Endothelial cell of umbilical vein (primary cell): ENCODE data around the gene MTERF1. TPM values are rescaled to one million over a fixed set of nuclear protein-coding genes. Genes with fewer than 3 reads are reported as not detected.

Experiments used
- BruUV-seq: library from RNA; stranded (reverse); fragments of 400-500 nt; replicated peaks from 2 replicates; lab custom pipeline; 2021; lab: Mats Ljungman, UMichigan
- CTCF ChIA-PET: fragments of 300-600, 350-600 bp; sonication (Branson Sonifier 250); formaldehyde crosslinking; loops from one replicate; lab custom pipeline; 2021; ENCODE audit warnings: antibody characterized with exemption, inconsistent platforms; lab: Charles Lee
- POLR2A ChIA-PET: fragments of 300-600, 350-600 bp; sonication (Branson Sonifier 250); formaldehyde crosslinking; loops from one replicate; lab custom pipeline; 2021; ENCODE audit warnings: antibody characterized with exemption, inconsistent platforms; lab: Charles Lee
- DNase-seq: peaks from one replicate; pipeline ENCODE4 v3.0.0-alpha.2; 2011; ENCODE audit warnings: low read depth, low spot score
- FAIRE-seq: peaks from 2 replicates; lab custom pipeline; 2011; peaks lifted over from hg19 to GRCh38; lab: Jason Lieb, UNC
- H2AFZ ChIP-seq: 2 replicates; pipeline ENCODE4 v1.6.0; 2012; ENCODE audit warnings: low read depth, low read length, control low read depth, inconsistent platforms
- H3K27ac ChIP-seq: 2 replicates; pipeline ENCODE4 v1.5.1; 2011; ENCODE audit warnings: low read depth, mild to moderate bottlenecking, control low read depth, low read length, moderate library complexity; ENCODE audit not compliant: insufficient read depth
- H3K27me3 ChIP-seq, 2 experiments: 2 replicates each; pipeline versions ENCODE4 v1.6.0 to v1.6.1; 2011; ENCODE audit warnings: low read length in 2 of 2, mixed read lengths in 1 of 2; ENCODE audit not compliant: control insufficient read depth in 2 of 2, insufficient read depth in 2 of 2
- H3K36me3 ChIP-seq, 2 experiments: 2 replicates in 1 of 2; 3 replicates in 1 of 2; pipeline ENCODE4 v1.5.1; 2011; ENCODE audit warnings: low read length in 2 of 2, mild to moderate bottlenecking in 1 of 2, moderate library complexity in 1 of 2; ENCODE audit not compliant: control insufficient read depth in 2 of 2, insufficient read depth in 2 of 2; ENCODE audit errors: extremely low read depth in 1 of 2
- H3K4me1 ChIP-seq: 3 replicates; pipeline ENCODE4 v1.5.1; 2011; ENCODE audit warnings: mild to moderate bottlenecking, low read length; ENCODE audit not compliant: control insufficient read depth, insufficient read depth; ENCODE audit errors: extremely low read depth
- H3K4me2 ChIP-seq: 2 replicates; pipeline ENCODE4 v1.6.1; 2011; ENCODE audit warnings: low read length, control low read depth, mixed read lengths; ENCODE audit not compliant: insufficient read depth
- H3K4me3 ChIP-seq, 3 experiments: fragments of 200-600 bp in 1 of 3; sonication (generic), shearing (Covaris generic) in 1 of 3; replicated peaks in 1 of 3; 2 replicates each; pipeline ENCODE4 v1.5.1; 2011 to 2016; ENCODE audit warnings: control low read depth in 3 of 3, low read length in 3 of 3, mild to moderate bottlenecking in 2 of 3, inconsistent platforms in 1 of 3, low read depth in 1 of 3, moderate library complexity in 1 of 3; ENCODE audit not compliant: insufficient read depth in 1 of 3
- H3K79me2 ChIP-seq: 2 replicates; pipeline ENCODE4 v1.6.0; 2012; ENCODE audit warnings: low read length, inconsistent platforms; ENCODE audit not compliant: control insufficient read depth, insufficient read depth
- H3K9ac ChIP-seq: replicated peaks from 2 replicates; pipeline ENCODE3; 2011; ENCODE audit warnings: low read length, control low read depth; ENCODE audit not compliant: insufficient read depth; ENCODE audit errors: extremely low read depth
- H3K9me1 ChIP-seq: replicated peaks from 3 replicates; pipeline ENCODE4 v1.6.0; 2011; ENCODE audit warnings: mild to moderate bottlenecking, low read length; ENCODE audit not compliant: control insufficient read depth, insufficient read depth; ENCODE audit errors: extremely low read depth
- H3K9me3 ChIP-seq: replicated peaks from 2 replicates; pipeline ENCODE4 v1.5.1; 2012; ENCODE audit warnings: low read length, inconsistent platforms; ENCODE audit not compliant: control insufficient read depth, insufficient read depth
- H4K20me1 ChIP-seq: replicated peaks from 2 replicates; pipeline ENCODE3; 2011; ENCODE audit warnings: mild to moderate bottlenecking, low read length; ENCODE audit not compliant: control insufficient read depth, insufficient read depth; ENCODE audit errors: extremely low read depth
- EZH2 ChIP-seq: IDR thresholded peaks from 2 replicates; pipeline ENCODE4 v1.6.1; 2012; ENCODE audit warnings: borderline replicate concordance, low read depth, mild to moderate bottlenecking, moderate library complexity, low read length, inconsistent platforms; ENCODE audit not compliant: severe bottlenecking
- GATA2 ChIP-seq: IDR thresholded peaks from 2 replicates; pipeline ENCODE4 v1.7.0; 2011; ENCODE audit warnings: low read depth, mild to moderate bottlenecking, moderate library complexity, mixed read lengths, low read length; ENCODE audit not compliant: insufficient read length, insufficient read depth
- MYC ChIP-seq: IDR thresholded peaks from one replicate; pipeline ENCODE4 v1.6.1; 2011; ENCODE audit warnings: mild to moderate bottlenecking, low read depth, low read length
- POLR2A ChIP-seq: IDR thresholded peaks from 2 replicates; pipeline ENCODE4 v1.6.1; 2012; ENCODE audit warnings: low read depth, mild to moderate bottlenecking, control low read depth, low read length
- POLR2AphosphoS5 ChIP-seq: IDR thresholded peaks from 2 replicates; pipeline ENCODE4 v1.6.1; 2012; ENCODE audit warnings: low read depth, mild to moderate bottlenecking, control low read depth, low read length, moderate library complexity; ENCODE audit not compliant: insufficient read depth
- dilution Hi-C: fragments of 300-500 bp; cut with MboI; formaldehyde crosslinking; loops from one replicate; pipeline ENCODE4 v1.15.0; 2019; ENCODE audit warnings: low sequenced_read_pairs; ENCODE audit not compliant: extremely low pct_ligation_motif_present
- intact Hi-C: fragments of 100-400 bp; cut with micrococcal nuclease; formaldehyde crosslinking; loops from one replicate; pipeline ENCODE4 v1.10.0; 2022
- polyA plus RNA-seq, 4 experiments: library from polyadenylated mRNA; depleted of rRNA in 3 of 4; stranded (reverse) in 3 of 4; unstranded in 1 of 4; fragments of >200 nt; gene quantifications; 2 replicates each; pipeline versions ENCODE4 v1.2.1 to v1.2.3, GENCODE V29; 2011 to 2012; ENCODE audit warnings: missing spikeins in 1 of 4
- total RNA-seq: library from RNA; stranded (reverse); gene quantifications from 2 replicates; pipeline ENCODE4 v1.2.3, GENCODE V29; 2021
- TF ChIP-seq, protein P1 (sequence below), 2 donors: IDR thresholded peaks; 1 replicate in 1 of 2; 2 replicates in 1 of 2; pipeline ENCODE4 v1.5.1; 2011; ENCODE audit warnings: low read length in 2 of 2, mild to moderate bottlenecking in 2 of 2, moderate library complexity in 2 of 2, control low read depth in 1 of 2, inconsistent platforms in 1 of 2, low read depth in 1 of 2; ENCODE audit not compliant: insufficient read depth in 1 of 2; ENCODE audit errors: extremely low read depth in 1 of 2
- TF ChIP-seq, protein P2 (sequence below): IDR thresholded peaks from 2 replicates; pipeline ENCODE4 v1.6.1; 2011; ENCODE audit not compliant: insufficient read depth, insufficient read length

MTERF1 gene
- total and polyA plus RNA-seq, 2 donors (not counting 3 experiments of a cell fraction or from before 2014, with no cell fraction given): 3.1 to 10.2 TPM

DNA sequence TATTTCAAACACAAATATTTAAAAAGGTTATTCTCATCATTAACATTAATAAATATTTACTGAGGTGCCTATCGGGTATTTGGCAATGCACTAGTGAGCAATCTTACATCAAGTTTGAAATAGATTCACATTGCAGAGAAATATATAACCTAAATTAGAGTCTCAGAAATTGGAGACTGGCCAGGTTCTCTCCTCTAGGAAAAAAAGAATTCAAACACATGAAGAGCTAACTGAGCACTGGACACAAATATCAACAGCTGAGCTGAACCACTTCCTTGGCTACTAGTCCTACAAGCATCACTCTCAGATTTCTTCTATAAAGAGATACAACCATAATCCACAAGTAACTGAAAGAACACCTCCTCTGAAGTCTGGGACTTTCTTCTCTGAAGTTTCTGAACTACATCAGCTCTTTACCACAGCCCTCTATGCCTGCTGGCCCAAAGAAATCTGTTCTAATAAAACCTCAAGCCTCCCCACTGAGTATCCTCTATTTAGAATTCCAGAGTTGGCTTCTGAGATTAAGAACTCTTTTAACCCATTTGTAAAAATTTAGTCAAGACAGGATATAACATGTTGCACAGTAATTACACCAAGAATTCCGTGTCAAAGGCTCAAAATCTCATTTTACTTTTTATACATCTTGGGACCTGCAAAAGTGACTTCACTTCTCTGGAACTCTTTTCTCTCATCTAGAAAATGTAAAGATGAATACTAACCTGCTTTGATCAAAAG, 45.2 kb downstream of the MTERF1 start:
- no peaks in the 10 kb centered on the region for H3K79me2 ChIP-seq
- H3K27me3 ChIP-seq: no peaks in the 10 kb centered on the region
- H3K9me1 ChIP-seq: no peaks in the 10 kb centered on the region
- no peak overlapping the region for H3K4me2 ChIP-seq
- BruUV-seq: no TSS peak
- no peaks in the 10 kb centered on the region for H3K36me3 ChIP-seq
- ChIA-PET POLR2A (no interaction called here), CTCF (interaction anchor here (1.5 kb wide), 2 partner anchors 17 to 26 kb away, joined by 3 to 7 read pairs; no protein-coding TSS in a partner anchor)
- H2AFZ ChIP-seq: no peak overlapping the region
- no peaks in the 10 kb centered on the region for H4K20me1 ChIP-seq
- TF ChIP-seq, protein P1, sequence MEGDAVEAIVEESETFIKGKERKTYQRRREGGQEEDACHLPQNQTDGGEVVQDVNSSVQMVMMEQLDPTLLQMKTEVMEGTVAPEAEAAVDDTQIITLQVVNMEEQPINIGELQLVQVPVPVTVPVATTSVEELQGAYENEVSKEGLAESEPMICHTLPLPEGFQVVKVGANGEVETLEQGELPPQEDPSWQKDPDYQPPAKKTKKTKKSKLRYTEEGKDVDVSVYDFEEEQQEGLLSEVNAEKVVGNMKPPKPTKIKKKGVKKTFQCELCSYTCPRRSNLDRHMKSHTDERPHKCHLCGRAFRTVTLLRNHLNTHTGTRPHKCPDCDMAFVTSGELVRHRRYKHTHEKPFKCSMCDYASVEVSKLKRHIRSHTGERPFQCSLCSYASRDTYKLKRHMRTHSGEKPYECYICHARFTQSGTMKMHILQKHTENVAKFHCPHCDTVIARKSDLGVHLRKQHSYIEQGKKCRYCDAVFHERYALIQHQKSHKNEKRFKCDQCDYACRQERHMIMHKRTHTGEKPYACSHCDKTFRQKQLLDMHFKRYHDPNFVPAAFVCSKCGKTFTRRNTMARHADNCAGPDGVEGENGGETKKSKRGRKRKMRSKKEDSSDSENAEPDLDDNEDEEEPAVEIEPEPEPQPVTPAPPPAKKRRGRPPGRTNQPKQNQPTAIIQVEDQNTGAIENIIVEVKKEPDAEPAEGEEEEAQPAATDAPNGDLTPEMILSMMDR (IDR thresholded peaks at IDR 0.05; ENCODE audit: extremely low read depth in 1 of 2, insufficient read depth in 1 of 2, low read depth in 1 of 2, low read length in 2 of 2): no peak
- TF ChIP-seq GATA2: no peak
- TF ChIP-seq MYC: no peak
- TF ChIP-seq POLR2AphosphoS5: no peak
- TF ChIP-seq POLR2A: no peak
- no peak for TF ChIP-seq EZH2
- TF ChIP-seq, protein P2, sequence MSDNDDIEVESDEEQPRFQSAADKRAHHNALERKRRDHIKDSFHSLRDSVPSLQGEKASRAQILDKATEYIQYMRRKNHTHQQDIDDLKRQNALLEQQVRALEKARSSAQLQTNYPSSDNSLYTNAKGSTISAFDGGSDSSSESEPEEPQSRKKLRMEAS: no peak
- no peak overlapping the region for H3K4me3 ChIP-seq
- H3K4me1 ChIP-seq: no peaks in the 10 kb centered on the region
- intact Hi-C loops (no loop called here), dilution Hi-C loops (no loop called here)
- FAIRE-seq (no peak), DNase-seq (no peak)
- H3K9me3 ChIP-seq: no peaks in the 10 kb centered on the region
- no peak overlapping the region for H3K9ac ChIP-seq
- no peak overlapping the region for H3K27ac ChIP-seq
